SK-N-SH (cell line): ENCODE measurements around the gene C16orf95.

ENCODE experiments used
- FOSL2 ChIP-seq: IDR thresholded peaks from 2 replicates; pipeline ENCODE4 v1.4.0; 2012; ENCODE audit warnings: low read depth, mild to moderate bottlenecking, moderate library complexity, borderline replicate concordance
- MEF2A ChIP-seq: IDR thresholded peaks from 2 replicates; pipeline ENCODE4 v1.4.0; 2012; ENCODE audit warnings: low read depth, borderline replicate concordance
- POLR2AphosphoS5 ChIP-seq: IDR thresholded peaks from 2 replicates; pipeline ENCODE4 v1.6.1; 2012; ENCODE audit warnings: low read depth, low read length
- ZBTB33 ChIP-seq: IDR thresholded peaks from 2 replicates; pipeline ENCODE4 v1.4.0; 2012; ENCODE audit warnings: low read depth, borderline replicate concordance
- TF ChIP-seq, protein P1 (sequence below): fragments of 200-600 bp; sonication (generic); IDR thresholded peaks from 2 replicates; pipeline ENCODE4 v1.6.1; 2017; ENCODE audit warnings: antibody characterized with exemption, mild to moderate bottlenecking, moderate library complexity

- TF ChIP-seq FOSL2 (no peak), POLR2AphosphoS5 (no peak), ZBTB33 (no peak), MEF2A (no peak)
- TF ChIP-seq, protein P1, sequence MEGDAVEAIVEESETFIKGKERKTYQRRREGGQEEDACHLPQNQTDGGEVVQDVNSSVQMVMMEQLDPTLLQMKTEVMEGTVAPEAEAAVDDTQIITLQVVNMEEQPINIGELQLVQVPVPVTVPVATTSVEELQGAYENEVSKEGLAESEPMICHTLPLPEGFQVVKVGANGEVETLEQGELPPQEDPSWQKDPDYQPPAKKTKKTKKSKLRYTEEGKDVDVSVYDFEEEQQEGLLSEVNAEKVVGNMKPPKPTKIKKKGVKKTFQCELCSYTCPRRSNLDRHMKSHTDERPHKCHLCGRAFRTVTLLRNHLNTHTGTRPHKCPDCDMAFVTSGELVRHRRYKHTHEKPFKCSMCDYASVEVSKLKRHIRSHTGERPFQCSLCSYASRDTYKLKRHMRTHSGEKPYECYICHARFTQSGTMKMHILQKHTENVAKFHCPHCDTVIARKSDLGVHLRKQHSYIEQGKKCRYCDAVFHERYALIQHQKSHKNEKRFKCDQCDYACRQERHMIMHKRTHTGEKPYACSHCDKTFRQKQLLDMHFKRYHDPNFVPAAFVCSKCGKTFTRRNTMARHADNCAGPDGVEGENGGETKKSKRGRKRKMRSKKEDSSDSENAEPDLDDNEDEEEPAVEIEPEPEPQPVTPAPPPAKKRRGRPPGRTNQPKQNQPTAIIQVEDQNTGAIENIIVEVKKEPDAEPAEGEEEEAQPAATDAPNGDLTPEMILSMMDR = no peak
Measured at GRCh38 chr16:87321336-87322107, 4.3 kb upstream of the C16orf95 start.
